NAMALWA (cell line): ENCODE measurements around the gene RHOXF2B.
A peak's percentile ranks its signal among the peaks of the same experiment; 100 is the strongest.
"Not testable (repeated sequence)": the region's sequence is repeated elsewhere in the genome, so short reads cannot be mapped to it uniquely, and the experiment has no call there.

Experiments
- DNase-seq: peaks from one replicate; pipeline ENCODE4 v3.0.0-alpha.2; 2015; ENCODE audit warnings: low spot score

The RHOXF2B gene

DNA sequence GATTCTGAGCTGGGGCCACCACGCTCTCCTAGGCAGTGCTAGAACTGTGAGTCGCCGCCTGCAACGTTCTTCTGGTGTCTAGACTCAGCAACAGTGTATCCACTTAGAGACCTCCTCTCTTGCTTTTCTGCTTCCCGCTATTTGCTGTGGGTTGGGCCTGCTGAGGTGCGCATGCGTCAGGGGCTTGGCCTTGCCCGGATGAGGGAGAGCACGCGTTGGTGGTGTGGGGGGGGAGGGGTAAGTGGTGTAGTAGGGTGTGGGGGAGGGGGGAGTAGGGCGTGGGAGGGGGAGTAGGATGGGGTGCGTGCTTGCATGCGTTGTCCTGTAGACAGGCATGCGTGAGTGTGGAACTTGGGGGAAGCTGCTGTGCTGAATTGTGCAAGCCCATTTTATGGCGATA lies at the start of gene RHOXF2B:
RHOXF2B (minus strand) TSS at position 101 of the 400 bp plus-strand sequence. CDS start 138 bp downstream, outside the sequence.
- DNase-seq, result not testable (repeated sequence)

DNA sequence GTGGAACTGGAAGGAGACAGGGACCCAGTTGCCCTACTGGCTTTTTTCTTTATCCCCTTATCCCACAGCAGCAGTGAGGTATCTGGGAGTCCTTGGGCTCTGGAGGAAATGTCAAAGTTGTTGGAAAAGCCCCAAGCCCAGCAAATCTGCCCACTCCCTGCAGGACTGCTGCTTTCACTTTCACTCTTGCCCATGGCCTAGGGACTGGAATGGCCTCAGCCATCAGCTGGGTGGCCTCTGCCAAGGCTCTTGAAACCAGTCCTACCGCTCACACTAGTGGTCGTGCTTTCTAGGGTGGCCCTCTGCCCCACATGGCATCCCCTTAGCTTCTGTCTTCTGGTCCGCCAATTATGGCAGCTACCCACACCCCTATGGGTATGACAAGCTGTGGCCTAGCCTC lies 48.0 kb upstream of the RHOXF2B start:
- no peak for DNase-seq

DNA sequence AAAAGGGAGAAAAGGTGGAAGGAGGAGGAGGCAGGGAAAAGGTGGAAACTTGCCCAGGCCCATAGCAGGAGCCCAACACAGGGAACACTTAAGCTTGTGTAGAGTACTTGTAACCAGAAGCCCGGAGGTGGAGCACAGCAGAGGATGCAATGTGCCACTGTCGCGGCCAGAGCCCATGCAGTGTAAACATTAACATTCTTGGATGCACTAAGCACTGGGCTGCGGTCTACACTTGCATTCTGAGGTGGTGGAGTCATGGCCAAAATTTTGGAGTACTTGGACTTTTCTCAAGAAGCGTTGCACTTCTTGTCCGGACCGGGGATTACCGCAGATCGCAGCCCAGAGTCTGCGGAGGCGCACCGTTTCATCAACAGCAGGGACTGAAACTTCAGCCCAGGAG lies 42.7 kb upstream of the RHOXF2B start:
- no peak for DNase-seq

DNA sequence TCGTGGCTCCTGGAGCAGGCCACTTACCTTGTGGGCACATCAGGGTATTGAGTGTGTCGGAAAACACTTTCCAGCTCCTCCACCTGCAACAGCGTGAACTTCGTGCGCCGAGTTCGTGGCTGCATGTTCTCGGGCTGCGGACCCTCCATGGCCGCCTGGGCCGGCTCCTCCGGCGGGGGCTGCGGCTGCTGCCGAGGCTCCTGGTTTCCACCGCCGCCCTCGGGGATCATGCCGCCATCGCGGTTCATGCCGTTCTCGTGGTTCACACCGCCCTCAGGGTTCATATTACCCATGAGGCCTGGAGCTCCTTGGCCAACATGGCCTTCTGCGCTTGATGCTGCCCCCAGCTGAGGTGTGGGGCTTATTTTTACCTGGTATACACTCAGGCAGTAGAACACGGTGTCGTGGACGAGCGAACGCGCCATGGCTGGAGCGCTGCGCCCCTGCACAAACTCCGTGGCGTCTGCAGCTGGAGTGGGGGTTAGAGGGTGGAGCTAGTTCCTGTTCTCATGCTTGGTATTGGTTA lies 38.0 kb upstream of the RHOXF2B start, which contains the start of gene RHOXF1:
RHOXF1 (minus strand) TSS at position 476 of the 526 bp plus-strand sequence; CDS start at position 425, 51 bp downstream.
- DNase-seq, result no peak

DNA sequence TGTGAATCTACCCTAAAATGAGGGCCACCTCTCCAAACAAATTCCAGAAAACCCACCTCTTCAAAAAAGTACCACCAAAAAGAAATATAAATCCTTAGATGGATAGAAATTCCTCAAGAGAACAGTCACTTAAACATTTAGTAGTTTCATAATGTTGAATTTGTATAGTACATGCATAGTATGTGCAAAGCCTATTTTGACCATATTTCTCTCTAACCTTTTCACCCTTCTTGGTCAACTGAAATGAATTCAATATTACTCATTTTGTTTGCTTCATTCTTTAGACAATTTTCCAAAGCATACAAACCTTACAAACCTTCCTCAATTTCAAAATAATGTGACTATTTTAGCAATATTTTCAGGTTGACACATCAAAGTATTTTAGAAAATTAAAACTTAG lies 34.1 kb upstream of the RHOXF2B start:
- DNase-seq, result no peak

DNA sequence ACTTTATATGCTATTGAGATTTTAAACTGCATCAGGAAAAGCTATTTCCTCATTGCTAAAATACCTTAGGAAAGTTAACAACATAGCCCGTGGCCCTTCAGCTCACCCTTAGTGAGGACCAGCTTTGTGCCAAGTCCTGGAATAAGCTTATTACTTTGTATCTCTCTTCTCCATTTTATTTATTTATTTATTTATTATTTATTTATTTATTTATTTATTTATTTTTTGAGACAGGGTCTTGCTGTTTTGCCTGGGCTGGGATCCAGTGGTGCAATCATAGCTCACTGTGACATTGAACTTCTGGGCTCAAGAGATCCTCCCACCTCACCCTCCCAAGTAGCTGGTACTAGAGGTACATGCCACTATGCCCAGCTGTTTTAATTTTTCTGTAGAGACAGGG lies 31.9 kb upstream of the RHOXF2B start:
- DNase-seq, result no peak

DNA sequence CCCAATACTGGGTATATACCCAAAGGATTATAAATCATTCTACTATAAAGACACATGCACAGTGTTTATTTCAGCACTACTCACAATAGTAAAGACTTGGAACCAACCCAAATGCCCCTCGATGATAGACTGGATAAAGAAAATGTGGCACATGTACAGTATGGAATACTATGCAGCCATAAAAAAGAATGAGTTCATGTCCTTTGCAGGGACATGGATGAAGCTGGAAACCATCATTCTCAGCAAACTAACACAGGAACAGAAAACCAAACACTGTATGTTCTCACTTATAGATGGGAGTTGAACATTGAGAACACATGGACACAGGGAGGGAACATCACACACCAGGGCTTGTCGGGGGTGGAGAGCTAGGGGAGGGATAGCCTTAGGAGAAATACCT lies 27.2 kb upstream of the RHOXF2B start:
- not testable (repeated sequence) for DNase-seq

DNA sequence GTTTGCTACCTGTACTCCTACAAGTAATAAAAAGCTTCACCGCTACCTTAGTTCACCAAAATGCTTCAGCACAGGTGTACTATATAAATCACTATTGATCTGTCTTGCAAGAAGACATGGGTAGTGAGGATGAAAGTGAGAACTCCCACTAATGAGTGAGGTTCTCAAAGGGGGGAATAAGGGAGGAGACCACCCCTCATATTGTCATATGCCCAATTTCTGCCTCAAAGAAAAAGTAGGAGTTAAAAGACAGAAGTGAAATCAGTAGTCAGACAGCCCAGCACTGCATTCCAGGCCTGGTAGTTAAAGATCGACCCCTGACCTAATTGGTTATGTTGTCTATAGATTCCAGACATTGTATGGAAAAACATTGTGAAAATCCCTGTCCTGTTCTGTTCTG lies 23.6 kb upstream of the RHOXF2B start:
- not testable (repeated sequence) for DNase-seq

DNA sequence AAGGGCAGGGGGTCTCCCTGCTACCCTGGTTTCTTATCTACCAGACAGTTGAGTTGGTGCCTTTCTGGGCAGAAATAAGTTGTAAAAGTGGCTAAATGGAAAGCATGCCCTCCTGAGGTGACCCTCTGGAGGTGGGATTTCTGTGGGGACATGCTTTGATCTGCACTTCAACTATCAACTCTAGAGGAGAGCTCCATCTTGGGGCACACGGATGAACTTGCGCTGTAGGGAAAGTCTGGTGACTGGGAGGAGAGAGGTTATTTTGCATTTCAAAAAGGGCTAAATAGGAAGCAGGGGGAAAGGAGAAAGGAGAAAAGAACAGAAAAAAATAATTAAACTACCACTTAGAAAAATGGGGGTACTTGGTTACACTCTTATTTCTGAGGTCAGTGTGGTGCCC lies 12.7 kb upstream of the RHOXF2B start:
- no peak for DNase-seq

DNA sequence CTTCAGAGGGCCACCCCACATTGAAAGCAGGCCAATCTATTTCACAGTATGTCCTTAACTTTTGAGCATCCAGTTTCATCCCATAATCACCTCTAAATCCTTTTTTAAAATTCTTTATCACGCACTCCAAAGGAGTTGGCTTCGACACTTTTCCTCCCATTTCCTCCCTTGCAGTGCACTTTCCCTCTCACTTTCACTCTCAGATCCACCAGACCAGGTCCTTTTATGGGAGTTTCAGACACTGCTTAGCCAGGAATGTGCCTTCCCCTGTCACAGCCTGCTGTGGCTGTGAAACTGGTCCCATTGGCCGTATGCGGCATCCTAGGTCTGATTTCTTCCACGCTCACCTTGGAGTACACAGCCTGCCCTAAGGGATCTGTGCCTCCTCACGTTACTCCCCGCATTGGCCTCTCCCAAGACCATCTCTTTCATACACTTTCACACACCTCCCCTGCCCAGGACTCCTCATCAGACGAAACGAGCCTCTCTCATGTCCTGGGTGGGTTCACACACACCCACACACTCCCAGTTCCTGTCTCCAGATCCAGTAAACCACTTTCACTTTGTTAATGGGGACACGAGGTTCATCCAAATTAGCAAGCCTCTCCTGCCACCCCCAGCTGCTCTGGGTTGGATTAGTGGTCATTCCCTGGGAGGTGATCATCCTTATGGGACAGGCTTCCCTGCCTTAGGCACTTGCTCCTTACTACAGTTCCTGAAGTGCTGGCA lies 10.0 kb upstream of the RHOXF2B start:
- no peak for DNase-seq

DNA sequence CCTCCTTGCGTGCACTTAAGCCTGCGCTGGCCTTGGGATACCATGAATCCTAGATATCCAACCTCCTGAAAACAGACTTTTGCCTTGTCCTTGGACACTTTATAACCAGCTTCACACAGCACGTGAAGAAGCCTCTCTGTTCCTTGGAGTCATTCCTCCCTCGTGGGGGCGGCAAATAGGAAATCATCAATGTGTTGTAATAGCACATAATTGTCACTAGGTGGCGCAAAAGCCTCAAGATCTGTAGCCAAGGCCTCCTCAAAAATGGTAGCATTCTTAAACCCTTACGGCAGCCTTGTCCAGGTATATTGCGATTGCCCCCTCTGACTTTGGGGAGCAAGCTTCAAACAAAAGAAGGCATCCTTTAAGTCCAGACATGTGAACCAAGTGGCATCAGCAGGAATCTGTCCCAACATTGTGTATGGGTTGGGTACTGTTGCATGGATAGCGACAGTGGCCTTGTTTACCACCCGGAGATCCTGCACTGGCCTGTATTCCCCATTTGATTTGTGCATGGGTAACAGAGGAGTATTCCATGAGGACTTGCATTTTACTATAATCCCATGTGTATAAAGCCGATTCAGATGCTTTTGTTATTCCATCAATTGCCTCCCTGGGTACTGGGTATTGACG lies 8.2 kb upstream of the RHOXF2B start:
- DNase-seq, result not testable (repeated sequence)

DNA sequence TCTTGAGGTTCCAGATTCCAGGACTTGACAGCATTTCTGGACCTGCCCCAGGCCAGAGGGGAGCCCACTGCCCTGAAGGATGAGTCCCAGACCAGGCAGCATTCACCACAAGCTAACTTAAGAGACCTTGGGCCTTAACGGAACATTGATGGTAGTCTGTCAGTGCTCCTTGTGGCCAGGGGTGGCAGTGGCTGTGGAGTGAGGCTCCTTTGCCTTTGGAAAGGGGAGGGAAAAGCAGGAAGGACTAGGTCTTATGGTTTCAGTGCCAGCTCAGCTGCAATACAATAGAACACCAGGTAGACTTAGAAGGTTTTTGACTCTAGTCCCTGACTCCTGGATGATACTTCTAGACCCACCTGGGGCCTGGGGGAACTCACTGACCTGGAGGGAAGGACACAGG lies 11.3 kb downstream of the RHOXF2B start:
- DNase-seq, result not testable (repeated sequence)

DNA sequence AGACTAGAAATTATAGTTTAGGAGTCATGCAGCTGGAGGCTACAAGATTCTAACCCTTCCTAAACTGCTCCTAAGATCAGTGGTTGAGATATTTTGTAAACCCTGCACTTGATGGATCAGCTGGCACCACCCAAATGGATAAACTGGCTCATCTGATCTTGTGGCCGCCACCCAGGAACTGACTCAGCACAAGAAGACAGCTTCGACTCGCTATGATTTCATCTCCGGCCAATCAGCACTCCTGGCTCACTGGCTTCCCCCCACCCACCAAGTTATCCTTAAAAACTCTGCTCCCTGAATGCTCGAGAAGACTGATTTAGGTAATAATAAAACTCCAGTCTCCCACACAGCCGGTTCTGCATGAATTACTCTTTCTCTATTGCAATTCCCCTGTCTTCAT lies 34.8 kb downstream of the RHOXF2B start:
- DNase-seq, result not testable (repeated sequence)

DNA sequence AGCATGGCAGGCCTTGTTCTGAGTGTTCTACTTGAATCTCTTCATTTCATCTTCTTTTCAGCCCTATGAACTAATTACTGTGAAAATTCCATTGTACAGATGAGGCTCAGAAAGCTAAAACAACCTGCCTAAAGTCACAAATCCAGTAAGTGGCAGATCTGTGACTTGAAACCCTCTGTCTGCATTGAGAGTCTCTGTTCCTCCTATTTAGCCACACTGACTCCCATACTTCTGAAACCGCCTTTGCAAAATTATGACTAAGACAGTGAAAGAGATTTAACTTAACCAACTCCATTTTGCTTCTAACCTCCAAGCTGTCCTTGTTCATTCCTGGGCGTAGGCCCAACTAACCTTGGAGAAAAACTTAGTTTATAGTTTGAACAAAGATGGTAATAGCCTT lies 35.2 kb downstream of the RHOXF2B start:
- not testable (repeated sequence) for DNase-seq

DNA sequence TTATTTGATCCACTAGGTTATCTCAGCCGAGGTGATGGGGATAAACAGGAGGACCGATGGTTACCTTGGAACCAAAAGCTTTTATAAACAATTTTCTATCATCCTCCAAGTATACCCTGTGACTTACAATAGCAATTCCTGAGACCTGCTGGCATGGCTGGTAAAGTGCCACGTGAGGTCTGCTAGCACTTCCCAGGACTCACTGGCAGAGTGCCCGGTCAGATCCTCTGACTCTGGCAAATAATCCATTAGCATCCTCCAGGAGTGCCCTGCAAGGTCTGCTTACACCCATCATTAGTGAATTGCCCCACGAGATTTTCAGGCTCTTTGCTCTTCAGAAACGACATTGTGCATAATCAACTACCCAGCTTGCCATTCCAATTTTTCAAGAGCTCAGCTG lies 37.3 kb downstream of the RHOXF2B start:
- DNase-seq, result not testable (repeated sequence)

DNA sequence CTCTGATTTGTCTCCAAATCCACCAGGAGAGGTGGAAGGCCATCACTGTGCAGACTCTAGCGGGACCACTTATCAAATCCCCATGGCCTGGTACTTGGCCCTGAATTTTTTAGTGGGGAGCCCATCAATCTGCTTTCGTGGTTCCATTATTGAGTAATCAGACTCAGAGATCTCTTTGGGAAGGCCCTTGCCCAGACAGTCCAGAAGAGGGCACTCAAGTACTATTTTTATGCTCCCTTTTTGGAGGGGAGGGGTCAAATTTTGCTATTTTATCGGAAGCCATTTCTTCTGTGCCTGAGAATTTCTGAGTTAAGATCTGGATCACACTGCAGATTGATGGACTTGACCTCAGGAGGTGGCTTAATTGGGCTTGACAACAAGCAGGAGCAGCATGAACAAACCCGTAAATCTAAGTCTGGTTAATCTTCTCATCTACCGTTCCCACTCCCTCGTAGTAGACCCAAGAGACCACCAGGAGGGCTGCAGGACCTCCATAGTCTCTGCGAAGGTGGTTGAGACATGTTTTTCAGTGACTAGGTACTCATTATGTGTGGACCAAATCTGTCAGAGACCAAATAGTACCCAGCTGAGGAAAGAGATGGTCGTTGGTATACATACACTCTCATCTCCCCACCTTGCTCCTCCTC lies 38.3 kb downstream of the RHOXF2B start:
- not testable (repeated sequence) for DNase-seq

DNA sequence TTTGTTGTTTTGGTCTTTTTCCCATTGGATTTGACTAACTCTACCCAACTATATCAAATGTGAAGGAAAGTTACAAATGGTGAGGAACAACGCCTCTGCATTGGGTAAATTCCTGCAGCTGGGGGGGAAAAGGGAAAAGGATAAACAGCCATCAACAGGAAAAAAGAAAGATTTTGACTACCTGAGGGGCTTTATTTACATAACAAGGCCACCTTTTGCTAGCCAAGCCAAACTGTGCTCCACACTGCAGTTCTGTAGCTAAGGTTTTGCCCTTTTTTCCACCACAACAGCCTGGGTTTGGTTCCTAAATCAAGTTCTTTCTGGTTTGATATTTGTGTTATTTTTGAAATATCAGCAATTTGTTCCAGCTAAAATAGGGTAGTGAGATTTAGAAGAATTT lies 40.8 kb downstream of the RHOXF2B start:
- DNase-seq, result no peak

DNA sequence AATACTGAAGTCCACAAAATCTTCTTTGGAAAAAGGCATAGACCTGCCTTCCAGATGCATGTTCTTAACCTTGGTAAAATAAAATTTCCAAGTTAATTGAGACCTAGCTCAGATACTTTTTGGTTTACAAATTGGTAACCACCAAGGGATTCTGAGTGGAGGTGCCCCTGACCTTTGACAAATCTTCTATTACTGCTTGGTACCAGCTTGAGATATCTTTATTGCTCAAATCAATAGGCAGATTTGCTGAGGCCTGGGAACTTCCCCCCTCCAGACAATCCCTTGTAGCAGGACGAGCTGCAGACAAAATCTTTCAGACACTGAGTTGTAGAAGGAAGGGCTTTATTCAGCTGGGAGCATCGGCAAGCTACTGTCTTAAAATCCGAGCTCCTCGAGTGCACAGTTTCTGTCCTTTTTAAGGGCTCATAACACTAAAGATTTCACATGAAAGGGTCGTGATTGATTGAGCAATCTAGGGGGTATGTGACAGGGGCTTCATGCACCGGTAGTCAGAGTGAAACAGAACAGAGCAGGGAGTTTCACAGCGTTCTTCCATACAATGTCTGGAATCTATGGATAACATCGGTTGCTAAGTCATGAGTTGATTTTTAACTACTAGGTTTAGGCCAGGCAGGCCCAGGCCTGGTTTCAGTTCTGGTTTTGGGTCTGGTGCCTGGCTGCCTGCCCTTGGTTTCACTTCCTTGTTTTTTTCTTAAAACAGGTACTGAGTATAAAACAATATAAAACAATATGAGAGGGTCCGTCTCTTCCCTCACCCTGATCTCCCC lies 41.8 kb downstream of the RHOXF2B start:
- peak; percentile 76 for DNase-seq

DNA sequence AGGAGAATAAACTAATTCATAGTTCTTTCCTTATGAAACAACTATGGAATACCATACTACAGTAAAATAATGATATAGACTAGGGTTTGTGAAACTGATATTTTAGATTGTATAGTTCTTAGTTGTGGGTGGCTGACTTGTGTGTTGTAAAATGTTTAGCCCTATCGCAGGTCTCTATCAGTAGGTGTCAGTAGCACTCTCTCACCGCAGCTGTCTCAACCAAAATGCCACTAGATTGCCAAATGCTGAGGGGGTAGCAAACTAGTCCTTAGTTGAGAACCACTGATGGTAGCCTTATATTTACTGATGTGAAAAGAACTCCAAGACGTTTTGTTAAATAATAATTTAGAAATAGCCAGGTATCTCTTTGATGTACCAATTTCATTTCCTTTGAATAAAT lies 48.1 kb downstream of the RHOXF2B start:
- DNase-seq, result peak; percentile 13

DNA sequence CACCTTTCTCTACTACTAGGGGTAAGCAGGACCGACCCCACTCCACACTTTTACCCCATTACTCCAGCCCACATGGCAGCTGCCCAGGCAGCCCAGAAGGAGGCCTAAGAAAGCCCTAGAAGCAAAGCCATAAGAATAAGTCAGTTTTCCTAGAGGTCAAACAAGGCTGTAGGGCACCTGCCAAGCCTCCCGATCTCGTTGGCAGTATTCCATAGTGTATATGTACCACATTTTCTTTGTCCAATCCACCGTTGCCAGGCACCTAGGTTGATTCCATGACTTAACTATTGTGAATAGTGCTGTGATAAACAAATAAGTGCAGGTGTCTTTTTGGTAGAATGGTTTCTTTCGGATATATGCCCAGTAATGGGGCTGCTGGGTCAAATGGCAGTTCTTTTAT lies 54.2 kb downstream of the RHOXF2B start:
- no peak for DNase-seq

DNA sequence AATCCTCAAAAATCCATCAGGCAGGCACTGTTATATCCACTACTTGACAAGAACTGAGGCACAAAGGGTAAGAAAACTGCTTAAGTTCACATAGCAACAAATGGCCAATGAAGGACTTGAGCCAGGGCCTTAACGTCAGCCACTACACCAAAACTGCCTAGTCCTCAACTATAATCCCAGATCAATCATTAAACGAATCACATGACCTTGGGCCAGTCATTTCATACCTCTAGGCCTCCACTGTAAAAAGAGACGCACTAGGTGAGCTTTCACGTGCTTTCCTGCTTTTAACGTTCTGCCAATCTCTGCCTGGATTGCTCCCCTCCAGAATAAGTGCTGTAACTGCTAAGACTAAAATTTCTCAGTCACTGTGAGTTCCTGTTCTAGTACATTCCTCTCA lies 54.7 kb downstream of the RHOXF2B start:
- no peak for DNase-seq
